Fibroblast of the aortic adventitia (primary cell): ENCODE measurements around the gene CIROP. TPM values are rescaled to one million over a fixed set of nuclear protein-coding genes. Genes with fewer than 3 reads are reported as not detected.

Source experiments
- DNase-seq: peaks from one replicate; pipeline ENCODE4 v3.0.0-alpha.2; 2010; ENCODE audit warnings: low read depth
- H3K4me3 ChIP-seq: 2 replicates; pipeline ENCODE4 v1.5.1; 2011; ENCODE audit warnings: low read depth, mild to moderate bottlenecking, control low read depth, low read length, moderate library complexity
- total RNA-seq: library from RNA; depleted of rRNA; stranded (reverse); fragments of >200 nt; gene quantifications from 2 replicates; pipeline ENCODE4 v1.2.3, GENCODE V29; 2012; ENCODE audit warnings: low replicate concordance
- TF ChIP-seq, protein P1 (sequence below): IDR thresholded peaks from 2 replicates; pipeline ENCODE4 v1.5.1; 2011; ENCODE audit warnings: mild to moderate bottlenecking, low read length, control low read depth, inconsistent platforms; ENCODE audit not compliant: insufficient read depth

CIROP gene
- total RNA-seq, 1 donor = 1.8 TPM

DNA sequence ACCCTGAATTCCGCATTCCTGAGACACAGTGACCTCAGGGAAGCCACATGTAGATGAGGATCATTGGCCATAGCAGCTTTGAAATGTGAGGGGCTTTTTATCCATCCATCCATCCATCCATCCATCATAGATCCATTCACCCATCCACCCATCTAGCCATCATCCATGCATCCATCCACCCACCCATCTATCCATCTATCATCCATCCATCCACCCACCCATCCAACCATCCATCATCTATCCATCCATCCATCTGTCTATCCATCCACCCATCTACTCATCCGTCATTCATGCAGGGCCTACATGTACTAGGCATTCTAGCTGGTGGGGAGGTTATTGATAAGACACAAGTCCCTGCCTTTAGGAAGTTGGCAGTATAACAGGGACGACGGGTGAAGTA lies 42.2 kb upstream of the CIROP start:
- no peak for DNase-seq
- TF ChIP-seq, protein P1, sequence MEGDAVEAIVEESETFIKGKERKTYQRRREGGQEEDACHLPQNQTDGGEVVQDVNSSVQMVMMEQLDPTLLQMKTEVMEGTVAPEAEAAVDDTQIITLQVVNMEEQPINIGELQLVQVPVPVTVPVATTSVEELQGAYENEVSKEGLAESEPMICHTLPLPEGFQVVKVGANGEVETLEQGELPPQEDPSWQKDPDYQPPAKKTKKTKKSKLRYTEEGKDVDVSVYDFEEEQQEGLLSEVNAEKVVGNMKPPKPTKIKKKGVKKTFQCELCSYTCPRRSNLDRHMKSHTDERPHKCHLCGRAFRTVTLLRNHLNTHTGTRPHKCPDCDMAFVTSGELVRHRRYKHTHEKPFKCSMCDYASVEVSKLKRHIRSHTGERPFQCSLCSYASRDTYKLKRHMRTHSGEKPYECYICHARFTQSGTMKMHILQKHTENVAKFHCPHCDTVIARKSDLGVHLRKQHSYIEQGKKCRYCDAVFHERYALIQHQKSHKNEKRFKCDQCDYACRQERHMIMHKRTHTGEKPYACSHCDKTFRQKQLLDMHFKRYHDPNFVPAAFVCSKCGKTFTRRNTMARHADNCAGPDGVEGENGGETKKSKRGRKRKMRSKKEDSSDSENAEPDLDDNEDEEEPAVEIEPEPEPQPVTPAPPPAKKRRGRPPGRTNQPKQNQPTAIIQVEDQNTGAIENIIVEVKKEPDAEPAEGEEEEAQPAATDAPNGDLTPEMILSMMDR = no peak
- no peak overlapping the region for H3K4me3 ChIP-seq

DNA sequence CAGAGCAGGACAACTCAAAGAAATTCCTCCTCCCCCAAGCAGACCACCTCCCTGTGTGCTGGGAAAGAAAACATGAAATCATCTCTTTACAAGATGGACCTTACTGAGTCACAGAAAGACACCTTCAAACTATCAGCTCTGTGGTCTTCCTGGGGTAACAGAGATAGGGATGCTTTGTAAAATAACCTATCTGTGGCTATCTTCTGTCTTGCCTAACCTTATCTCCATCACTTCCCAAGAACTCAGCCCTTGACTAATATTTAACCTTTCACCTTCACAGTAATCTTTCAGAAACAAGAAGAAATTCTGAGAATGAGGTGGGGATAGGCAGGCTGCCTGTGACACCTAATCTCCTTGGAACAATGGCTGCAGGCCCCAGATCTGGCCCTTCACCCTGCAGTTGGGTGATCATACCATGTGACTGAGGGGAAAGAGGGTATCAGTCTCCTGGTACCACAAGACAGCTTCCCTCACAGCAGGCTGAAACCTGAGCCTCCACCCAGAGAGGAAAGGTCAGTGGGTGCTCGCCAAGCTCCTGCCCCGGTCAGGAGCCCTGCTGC lies 41.6 kb upstream of the CIROP start:
- no peak for DNase-seq
- H3K4me3 ChIP-seq = no peak overlapping the region
- TF ChIP-seq, protein P1 = no peak

- DNase-seq = no peak
- H3K4me3 ChIP-seq = no peak overlapping the region
- TF ChIP-seq, protein P1 = no peak
Observed at GRCh38 chr14:23145794-23146350, 41.1 kb upstream of the CIROP start.

- TF ChIP-seq, protein P1 = no peak
- H3K4me3 ChIP-seq = no peak overlapping the region
- DNase-seq = no peak
Observed at GRCh38 chr14:23143911-23144310, 39.1 kb upstream of the CIROP start.

- no peak for DNase-seq
- H3K4me3 ChIP-seq = no peak overlapping the region
- TF ChIP-seq, protein P1 = no peak
Observed at GRCh38 chr14:23142826-23143225, 38.0 kb upstream of the CIROP start.

GRCh38 chr14:23141706-23142444 lies 37.1 kb upstream of the CIROP start:
- H3K4me3 ChIP-seq = no peak overlapping the region
- peak; percentile 92 for DNase-seq
- TF ChIP-seq, protein P1 = no peak

GRCh38 chr14:23140371-23140770 lies 35.6 kb upstream of the CIROP start:
- TF ChIP-seq, protein P1 = no peak
- DNase-seq = no peak
- H3K4me3 ChIP-seq = no peak overlapping the region
